HepG2 (cell line): ENCODE results near the gene SMAD1. TPM values are rescaled to one million over a fixed set of nuclear protein-coding genes. Genes with fewer than 3 reads are reported as not detected.

Experiments
- CEBPZ ChIP-seq: IDR thresholded peaks from 2 replicates; pipeline ENCODE4 v1.6.1; 2012; ENCODE audit warnings: low read length, improper control_type of control experiment
- IRF9 ChIP-seq: sonication (generic); formaldehyde crosslinking; IDR thresholded peaks from 2 replicates; pipeline ENCODE4 v1.8.0; 2022; ENCODE audit warnings: missing genetic modification reagents, mild to moderate bottlenecking, borderline replicate concordance
- POLR2A ChIP-seq, 2 experiments: IDR thresholded peaks; 2 replicates each; pipeline ENCODE4 v1.6.1; 2011; ENCODE audit warnings: low read depth in 2 of 2, low read length in 2 of 2, mild to moderate bottlenecking in 1 of 2, moderate library complexity in 1 of 2; ENCODE audit not compliant: insufficient read depth in 1 of 2
- THRA ChIP-seq: sonication (generic); formaldehyde crosslinking; IDR thresholded peaks from 2 replicates; pipeline ENCODE4 v1.4.0; 2020; ENCODE audit warnings: missing genetic modification reagents, borderline replicate concordance
- ZBTB7B ChIP-seq: sonication (generic); formaldehyde crosslinking; IDR thresholded peaks from 2 replicates; pipeline ENCODE4 v1.4.0; 2020; ENCODE audit warnings: missing genetic modification reagents
- ZC3H13 ChIP-seq: sonication (generic); formaldehyde crosslinking; IDR thresholded peaks from 2 replicates; pipeline ENCODE4 v1.8.1; 2023; ENCODE audit warnings: mild to moderate bottlenecking, missing genetic modification reagents, moderate library complexity
- ZNF430 ChIP-seq: sonication (generic); formaldehyde crosslinking; IDR thresholded peaks from 2 replicates; pipeline ENCODE4 v1.9.0; 2021; ENCODE audit warnings: mild to moderate bottlenecking, missing genetic modification reagents
- ZNF432 ChIP-seq: sonication (generic); formaldehyde crosslinking; IDR thresholded peaks from 2 replicates; pipeline ENCODE4 v1.5.0; 2020; ENCODE audit warnings: missing genetic modification reagents, mild to moderate bottlenecking, borderline replicate concordance
- ZNF446 ChIP-seq: sonication (generic); formaldehyde crosslinking; IDR thresholded peaks from 2 replicates; pipeline ENCODE4 v1.5.0; 2020; ENCODE audit warnings: mild to moderate bottlenecking, missing genetic modification reagents
- polyA plus RNA-seq, 8 experiments: library from polyadenylated mRNA; depleted of rRNA in 3 of 8; stranded (reverse) in 7 of 8; unstranded in 1 of 8; fragments of >200 nt; fragmentation: Illumina TruSeq in 4 of 8; extraction: Trizol in 4 of 8; gene quantifications; 2 replicates each; pipeline versions ENCODE4 v1.2.1 to v1.2.3, GENCODE V29; 2011 to 2016; ENCODE audit warnings: low read depth in 4 of 8, missing spikeins in 1 of 8, mixed read lengths in 1 of 8; ENCODE audit not compliant: insufficient read depth in 1 of 8
- total RNA-seq, 5 experiments: library from RNA; depleted of rRNA; stranded (reverse); fragments of >200 nt; fragmentation: Illumina TruSeq; extraction: Trizol; gene quantifications; 2 replicates each; pipeline ENCODE4 v1.2.3, GENCODE V29; 2016; ENCODE audit warnings: low read depth in 1 of 5
- TF ChIP-seq, protein P1 (sequence below), 2 experiments: fragments of 450-650 bp in 1 of 2; sonication (generic) in 1 of 2; formaldehyde crosslinking; IDR thresholded peaks; 2 replicates each; pipeline versions ENCODE4 v1.5.0 to v1.8.0; 2020 to 2022; ENCODE audit warnings: mild to moderate bottlenecking in 1 of 2, missing genetic modification reagents in 1 of 2
- TF ChIP-seq, protein P2 (sequence below): sonication (generic); formaldehyde crosslinking; conservative IDR thresholded peaks from 2 replicates; pipeline ENCODE4 v1.8.0; 2022; ENCODE audit warnings: mild to moderate bottlenecking, moderate library complexity, missing genetic modification reagents
- TF ChIP-seq, protein P3 (sequence below): sonication (generic); formaldehyde crosslinking; IDR thresholded peaks from 2 replicates; pipeline ENCODE4 v1.5.1; 2020; ENCODE audit warnings: mild to moderate bottlenecking, missing genetic modification reagents, moderate library complexity

SMAD1 gene
- total and polyA plus RNA-seq, 2 of the 13 experiments (the other 11 are each of a cell fraction or from before 2014, with no cell fraction given), result 12.7 to 16.6 TPM

- TF ChIP-seq, protein P1, sequence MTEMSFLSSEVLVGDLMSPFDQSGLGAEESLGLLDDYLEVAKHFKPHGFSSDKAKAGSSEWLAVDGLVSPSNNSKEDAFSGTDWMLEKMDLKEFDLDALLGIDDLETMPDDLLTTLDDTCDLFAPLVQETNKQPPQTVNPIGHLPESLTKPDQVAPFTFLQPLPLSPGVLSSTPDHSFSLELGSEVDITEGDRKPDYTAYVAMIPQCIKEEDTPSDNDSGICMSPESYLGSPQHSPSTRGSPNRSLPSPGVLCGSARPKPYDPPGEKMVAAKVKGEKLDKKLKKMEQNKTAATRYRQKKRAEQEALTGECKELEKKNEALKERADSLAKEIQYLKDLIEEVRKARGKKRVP (CRISPR knock-in tag; IDR thresholded peaks at IDR 0.05), result 0 out of 4 replicates have a peak, but pooled peaks of 1 of the 2 experiments have one; percentile 15
- TF ChIP-seq CEBPZ (no peak), ZNF446 (0 out of 2 replicates have a peak, but pooled peaks have one; percentile 13), POLR2A (IDR thresholded peaks at IDR 0.05; ENCODE audit: insufficient read depth in 1 of 2, low read depth in 2 of 2, low read length in 2 of 2) (peak in 1 of 2 experiments; percentile 33; a peak in 2 of 4 replicates), ZC3H13 (CRISPR knock-in tag) (0 out of 2 replicates have a peak, but pooled peaks have one; percentile 15), IRF9 (CRISPR knock-in tag) (0 out of 2 replicates have a peak, but pooled peaks have one; percentile 9), ZNF432 (CRISPR knock-in tag) (no peak), THRA (CRISPR knock-in tag) (0 out of 2 replicates have a peak, but pooled peaks have one; percentile 14), ZNF430 (0 out of 2 replicates have a peak, but pooled peaks have one; percentile 34), ZBTB7B (0 out of 2 replicates have a peak, but pooled peaks have one; percentile 44)
- TF ChIP-seq, protein P2, sequence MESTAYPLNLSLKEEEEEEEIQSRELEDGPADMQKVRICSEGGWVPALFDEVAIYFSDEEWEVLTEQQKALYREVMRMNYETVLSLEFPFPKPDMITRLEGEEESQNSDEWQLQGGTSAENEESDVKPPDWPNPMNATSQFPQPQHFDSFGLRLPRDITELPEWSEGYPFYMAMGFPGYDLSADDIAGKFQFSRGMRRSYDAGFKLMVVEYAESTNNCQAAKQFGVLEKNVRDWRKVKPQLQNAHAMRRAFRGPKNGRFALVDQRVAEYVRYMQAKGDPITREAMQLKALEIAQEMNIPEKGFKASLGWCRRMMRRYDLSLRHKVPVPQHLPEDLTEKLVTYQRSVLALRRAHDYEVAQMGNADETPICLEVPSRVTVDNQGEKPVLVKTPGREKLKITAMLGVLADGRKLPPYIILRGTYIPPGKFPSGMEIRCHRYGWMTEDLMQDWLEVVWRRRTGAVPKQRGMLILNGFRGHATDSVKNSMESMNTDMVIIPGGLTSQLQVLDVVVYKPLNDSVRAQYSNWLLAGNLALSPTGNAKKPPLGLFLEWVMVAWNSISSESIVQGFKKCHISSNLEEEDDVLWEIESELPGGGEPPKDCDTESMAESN, result peak; percentile 47; the same call in 1 of the 2 replicates
- TF ChIP-seq, protein P3, sequence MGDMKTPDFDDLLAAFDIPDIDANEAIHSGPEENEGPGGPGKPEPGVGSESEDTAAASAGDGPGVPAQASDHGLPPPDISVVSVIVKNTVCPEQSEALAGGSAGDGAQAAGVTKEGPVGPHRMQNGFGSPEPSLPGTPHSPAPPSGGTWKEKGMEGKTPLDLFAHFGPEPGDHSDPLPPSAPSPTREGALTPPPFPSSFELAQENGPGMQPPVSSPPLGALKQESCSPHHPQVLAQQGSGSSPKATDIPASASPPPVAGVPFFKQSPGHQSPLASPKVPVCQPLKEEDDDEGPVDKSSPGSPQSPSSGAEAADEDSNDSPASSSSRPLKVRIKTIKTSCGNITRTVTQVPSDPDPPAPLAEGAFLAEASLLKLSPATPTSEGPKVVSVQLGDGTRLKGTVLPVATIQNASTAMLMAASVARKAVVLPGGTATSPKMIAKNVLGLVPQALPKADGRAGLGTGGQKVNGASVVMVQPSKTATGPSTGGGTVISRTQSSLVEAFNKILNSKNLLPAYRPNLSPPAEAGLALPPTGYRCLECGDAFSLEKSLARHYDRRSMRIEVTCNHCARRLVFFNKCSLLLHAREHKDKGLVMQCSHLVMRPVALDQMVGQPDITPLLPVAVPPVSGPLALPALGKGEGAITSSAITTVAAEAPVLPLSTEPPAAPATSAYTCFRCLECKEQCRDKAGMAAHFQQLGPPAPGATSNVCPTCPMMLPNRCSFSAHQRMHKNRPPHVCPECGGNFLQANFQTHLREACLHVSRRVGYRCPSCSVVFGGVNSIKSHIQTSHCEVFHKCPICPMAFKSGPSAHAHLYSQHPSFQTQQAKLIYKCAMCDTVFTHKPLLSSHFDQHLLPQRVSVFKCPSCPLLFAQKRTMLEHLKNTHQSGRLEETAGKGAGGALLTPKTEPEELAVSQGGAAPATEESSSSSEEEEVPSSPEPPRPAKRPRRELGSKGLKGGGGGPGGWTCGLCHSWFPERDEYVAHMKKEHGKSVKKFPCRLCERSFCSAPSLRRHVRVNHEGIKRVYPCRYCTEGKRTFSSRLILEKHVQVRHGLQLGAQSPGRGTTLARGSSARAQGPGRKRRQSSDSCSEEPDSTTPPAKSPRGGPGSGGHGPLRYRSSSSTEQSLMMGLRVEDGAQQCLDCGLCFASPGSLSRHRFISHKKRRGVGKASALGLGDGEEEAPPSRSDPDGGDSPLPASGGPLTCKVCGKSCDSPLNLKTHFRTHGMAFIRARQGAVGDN (CRISPR knock-in tag), result peak; percentile 45; the same call in 1 of the 2 replicates
Observed at GRCh38 chr4:145482209-145483037, 770 bp downstream of the SMAD1 start (continued).
